NCI-H187 (cell line): ENCODE results near the gene FAN1.

Experiments
- DNase-seq, 2 experiments: peaks; one replicate each; lab custom pipeline; 2025; lab: John Stamatoyannopoulos, UW

FAN1 gene

DNA sequence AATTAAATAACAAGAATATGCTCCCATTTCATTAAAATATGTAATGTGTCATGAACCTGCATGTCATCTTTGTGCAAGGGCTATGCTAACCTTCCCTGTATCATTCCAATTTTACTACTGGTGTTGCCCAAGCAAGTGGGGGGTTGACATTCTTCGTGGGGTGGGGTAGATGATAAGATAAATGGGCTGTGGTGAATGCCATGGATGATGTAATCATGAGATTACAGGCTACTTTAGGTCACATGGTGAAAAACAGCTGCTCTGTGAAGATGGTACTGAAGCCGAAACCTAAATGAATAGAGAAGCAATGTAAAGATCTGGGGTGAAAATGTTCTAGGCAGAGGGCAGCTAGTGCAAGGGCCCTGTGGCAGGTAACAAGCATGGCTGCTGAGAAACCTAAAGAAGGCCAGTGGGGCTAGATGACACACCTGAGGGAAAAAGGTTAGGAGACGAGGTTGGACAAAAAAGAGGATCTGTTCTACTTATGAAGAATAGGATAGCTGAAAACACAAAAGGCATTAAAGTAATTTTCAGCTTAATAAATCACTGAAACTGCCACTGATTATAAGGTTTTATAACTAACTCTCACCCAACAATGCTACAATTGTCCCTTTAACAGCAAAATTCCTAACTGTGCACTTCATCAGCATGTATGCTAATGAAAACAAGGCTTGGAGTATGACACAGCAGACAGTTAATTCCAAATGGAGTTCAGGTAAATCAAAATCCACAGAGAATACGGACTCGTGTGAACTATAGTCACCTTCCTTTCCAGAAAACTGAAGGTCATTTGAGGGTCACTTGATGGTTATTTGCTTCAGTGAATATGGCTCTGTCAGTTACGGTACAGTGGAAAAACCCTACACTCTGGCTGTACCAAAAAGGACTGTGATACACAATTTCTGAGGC lies 52.8 kb downstream of the FAN1 start:
- no peak for DNase-seq

DNA sequence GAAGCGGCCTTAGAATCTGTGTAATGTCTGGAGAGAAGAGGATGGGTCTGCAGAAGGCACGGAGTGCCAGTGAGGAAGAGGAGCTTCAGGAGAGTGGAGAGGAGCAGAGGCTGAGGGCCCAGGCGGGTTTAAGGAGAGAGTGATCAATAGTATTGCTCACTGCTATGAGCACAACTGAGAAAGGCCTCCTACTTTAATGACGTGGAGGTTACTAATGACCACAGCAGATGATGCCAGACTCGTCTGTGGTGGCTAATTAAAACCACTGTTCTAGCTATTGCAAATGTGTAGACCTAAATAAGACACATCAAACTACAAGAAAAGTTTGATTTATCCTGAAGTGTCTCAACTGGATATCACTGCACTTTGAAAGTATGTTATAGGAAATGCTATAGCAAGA lies 54.5 kb downstream of the FAN1 start:
- DNase-seq, result no peak

DNA sequence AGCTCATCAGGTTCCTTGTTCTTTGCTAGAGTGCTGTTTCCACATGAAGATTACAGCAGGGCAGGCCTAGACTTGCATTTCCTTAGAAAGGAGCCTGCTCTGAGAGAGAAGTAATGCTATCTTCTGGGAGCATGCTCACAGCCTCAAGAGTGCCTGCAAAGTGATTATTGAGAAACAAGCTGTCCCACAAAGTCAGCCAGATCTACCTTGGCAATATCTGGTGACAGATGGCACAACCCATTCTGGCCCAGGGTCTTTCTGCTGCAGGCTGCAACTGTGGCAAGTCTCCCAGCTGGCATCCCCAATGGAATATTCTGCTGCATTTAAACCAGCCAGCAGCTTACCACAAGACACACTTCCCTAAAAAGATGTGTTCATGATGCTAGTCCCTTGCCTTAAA lies 58.4 kb downstream of the FAN1 start:
- no peak for DNase-seq

DNA sequence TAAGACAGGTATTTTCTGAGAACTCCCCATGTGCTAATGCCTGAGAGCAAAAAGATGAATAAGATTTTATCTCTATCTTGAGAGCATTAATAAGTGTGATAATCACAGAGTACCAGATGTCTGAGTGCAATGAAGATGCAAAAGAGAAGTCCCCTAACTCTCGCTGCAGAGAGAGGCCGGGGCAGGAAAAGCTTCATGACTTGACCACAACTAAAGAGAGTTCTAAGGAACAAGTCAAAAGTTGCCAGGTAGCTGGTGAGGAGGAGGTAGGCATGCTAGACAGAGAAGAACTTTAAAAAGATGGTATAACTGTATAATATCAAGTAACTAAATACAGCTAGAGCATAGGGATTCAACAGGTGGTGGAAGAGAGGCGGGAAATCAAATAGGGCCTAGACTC lies 58.9 kb downstream of the FAN1 start:
- no peak for DNase-seq

DNA sequence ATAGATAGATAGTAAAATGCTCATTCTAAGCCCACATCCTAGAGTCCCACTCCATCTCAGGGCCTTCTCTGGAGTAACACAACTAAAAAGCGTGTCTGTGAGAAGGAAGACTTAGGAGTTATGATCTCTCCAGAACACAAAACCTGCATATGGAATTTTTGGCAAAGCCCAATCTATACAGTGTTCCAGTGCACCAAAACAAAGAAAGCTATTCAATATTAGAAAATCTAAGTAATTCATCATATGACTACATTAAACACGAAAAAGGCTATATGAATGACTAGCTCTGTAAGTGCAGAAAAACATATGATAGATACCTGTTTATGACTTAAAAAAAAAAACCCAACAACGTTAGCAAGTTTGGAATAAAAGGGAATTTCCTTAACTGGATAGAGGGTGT lies 60.0 kb downstream of the FAN1 start:
- no peak for DNase-seq

DNA sequence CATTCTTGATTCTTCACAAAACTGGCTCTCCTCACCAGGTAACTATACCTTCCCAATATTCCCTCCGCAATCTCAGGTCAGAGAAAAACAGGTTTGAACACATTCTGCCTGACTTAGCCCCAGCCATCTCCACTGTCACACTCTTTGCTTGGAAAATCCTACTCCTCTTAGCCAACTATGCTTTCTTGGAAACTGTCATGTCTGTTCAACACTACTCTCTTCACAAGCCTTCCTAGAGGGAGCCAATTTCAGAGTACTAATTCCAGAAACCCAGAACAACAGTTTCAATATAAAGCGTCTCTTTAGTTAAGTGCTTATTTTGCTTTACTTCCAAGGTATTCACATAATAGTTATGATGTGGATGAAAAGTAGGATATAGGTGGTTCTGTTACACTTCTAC lies 66.0 kb downstream of the FAN1 start:
- no peak for DNase-seq

DNA sequence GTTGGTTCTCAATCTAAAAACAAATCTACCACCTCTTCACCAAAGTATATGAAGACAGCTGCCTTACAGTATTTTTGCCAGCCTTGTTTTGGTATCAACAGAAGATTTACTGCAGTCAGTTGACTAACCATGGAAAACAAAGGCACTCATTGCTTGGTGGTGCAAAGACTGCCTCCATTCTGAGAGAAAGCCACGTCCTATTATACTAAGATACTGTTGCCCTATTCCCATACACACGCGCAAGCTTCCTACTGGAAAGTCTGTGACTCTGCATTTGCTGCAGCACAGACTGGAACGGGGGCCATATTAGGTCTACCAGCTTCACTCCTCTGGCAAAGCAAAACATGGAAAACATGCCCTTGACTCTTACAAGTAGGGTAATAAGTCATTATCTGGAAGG lies 69.7 kb downstream of the FAN1 start:
- DNase-seq, result no peak

DNA sequence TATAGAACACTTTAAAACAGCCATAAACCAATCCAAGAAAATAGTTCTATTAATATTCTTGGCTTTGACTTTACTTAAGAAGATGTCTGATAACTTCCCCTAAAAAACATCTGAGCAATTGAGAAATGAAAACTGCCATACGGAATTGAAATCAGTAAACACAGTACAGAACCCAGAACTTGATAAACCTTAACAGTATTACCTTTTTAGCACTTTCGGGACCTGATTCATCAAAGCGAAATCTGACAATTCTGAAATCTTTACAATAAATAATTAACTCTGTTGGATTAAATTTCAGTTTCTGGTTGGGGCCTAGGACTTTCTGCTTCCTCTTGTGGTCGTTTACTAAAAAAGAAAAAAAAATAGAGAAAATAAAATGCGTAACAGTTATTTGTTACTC lies 70.4 kb downstream of the FAN1 start:
- no peak for DNase-seq

DNA sequence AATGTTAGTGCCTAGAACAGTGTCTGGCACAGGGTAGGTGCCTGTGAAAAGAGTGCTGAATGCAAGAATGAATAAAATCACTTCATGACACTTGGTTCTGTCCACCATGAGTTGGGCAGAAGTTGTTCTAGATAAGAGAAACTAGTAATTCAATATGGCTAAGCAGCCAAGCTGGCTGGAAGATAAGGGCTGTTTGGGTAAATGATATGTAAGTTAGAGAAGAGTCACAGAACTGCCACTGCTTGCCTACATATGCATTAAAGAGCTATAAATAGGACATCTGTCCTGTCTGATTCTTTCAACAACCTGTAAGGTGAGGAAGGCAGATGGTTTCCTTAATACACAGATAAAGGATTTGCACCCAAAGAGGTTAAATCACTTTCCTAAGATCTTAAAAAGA lies 74.6 kb downstream of the FAN1 start:
- DNase-seq, result no peak

DNA sequence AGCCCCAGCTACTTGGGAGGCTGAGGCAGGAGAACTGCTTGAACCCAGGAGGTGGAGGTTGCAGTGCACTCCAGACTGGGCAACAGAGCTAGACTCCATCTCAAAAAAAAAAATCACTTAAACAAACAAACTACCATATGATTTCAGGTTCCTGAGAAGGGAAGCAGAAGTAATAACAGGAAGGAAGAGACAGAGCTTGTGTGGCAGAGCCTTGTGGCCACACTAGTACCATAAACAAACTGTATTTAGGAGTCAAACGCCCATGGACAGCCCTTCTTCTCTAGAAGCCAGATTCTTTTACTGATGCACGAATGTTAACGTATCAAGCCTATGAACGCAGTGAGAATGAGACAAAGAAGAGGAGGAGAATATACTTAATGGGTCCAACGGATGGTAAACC lies 75.7 kb downstream of the FAN1 start:
- no peak for DNase-seq

DNA sequence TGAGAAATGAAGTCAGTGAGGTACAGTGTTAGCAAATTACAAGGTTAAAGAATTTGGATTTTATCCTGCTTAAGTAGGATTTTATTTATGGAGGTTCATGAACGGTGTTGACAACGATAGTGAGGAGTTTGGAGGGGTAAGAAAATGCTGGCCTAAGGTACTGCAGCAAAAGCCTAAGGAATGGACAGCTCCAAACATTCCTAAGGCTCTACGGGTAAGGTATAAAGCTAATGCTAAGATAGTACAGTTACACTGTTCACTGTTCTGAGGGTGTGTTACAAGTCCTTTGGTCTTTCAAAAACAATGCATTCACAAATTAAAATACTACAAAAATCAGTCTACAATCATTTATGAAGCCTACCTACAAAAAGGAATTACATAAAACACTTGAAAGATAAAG lies 80.4 kb downstream of the FAN1 start:
- no peak for DNase-seq

DNA sequence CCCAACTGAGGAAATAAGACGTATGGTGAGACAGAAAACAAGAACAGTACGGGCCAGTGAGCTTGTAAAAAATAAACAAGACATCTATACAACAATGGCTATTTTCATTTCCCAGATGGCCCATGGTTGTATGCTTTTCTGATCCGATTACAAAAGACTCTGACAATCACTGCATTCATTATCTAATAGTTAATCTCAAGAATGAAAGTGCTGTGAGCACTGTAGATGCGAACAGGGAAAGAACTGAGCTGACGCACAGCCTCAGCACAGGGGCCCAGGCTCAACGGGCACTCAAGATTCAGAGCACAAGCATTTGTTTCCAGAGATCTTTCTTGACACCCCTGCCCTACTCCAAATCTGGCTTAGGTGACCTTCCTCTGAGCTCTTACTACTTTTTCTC lies 80.8 kb downstream of the FAN1 start:
- DNase-seq, result no peak

DNA sequence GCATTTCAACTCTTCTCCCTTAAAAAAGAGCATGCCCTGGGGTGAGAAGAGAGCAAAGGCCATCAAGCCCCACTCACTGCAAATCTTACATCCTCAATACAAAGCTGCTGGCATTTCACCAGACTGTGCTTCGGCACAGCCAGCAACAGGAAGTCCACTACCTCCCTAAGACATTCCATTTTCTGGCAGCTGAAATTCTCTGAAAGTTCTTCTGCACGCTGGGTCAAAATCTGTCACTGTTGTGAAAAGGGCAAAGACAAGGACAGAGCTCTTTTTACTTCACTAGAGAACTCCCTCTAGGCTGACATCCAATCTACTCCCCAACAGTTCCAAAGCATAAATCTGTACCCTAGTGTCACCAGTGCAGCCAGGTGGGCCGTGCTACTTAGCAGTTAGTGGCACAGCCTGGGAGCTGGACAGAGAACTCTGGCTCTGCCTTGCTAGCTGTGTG lies 81.4 kb downstream of the FAN1 start:
- DNase-seq, result no peak

DNA sequence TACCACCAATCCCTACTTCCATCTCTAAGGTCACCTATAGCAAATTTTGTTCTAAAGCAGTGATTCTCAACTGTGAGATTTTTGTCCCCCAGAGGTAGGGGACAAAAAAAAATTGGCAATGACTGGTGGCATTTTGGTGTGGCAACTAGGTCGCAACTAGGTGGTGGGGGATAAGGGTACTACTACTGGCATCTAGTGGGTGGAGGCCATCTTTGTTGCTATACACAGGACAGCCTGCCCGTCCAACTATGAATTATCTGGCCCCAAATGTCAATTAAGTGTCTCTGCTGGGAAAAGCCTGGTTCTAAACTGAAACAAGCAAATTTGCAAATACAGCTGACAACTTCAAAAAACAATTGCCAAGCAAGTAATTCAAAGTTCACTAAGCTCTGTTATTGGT lies 86.3 kb downstream of the FAN1 start:
- no peak for DNase-seq

DNA sequence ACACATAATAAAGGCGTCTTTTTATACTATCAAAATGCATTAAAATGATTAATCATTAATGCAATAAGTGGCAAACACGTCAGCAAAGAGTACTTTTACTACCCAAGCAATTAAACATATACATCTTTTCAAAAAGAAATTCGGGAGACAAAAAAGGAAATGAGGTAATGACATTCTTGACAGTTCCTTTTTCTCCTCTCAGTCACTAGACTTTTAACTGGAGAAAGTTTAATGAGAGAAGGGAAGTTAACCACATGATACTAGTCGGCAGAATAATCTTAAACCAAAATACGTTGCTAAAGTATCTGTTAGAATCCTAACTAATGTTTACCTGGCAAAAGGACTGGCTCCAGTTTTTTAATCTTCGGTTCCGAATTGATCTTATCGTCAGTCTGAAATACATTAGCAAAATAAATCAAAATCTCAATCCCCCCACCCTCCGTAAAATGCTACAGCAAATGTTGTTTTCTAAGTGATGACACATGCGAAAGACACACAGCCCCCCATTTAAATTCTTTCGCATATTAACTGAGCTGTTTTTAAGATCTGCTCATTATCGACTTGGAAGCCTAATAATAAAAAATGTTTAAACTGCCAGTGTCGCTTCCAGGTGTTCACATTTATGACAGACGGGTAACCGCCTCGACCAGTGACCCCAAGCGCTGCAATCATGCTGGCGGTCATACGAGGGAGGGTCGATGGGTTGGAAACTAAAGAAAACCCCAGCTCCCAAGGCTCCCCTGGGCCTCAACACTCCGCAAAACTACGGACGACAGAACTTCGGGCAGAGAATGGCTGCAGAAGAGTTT lies 86.9 kb downstream of the FAN1 start:
- no peak for DNase-seq

DNA sequence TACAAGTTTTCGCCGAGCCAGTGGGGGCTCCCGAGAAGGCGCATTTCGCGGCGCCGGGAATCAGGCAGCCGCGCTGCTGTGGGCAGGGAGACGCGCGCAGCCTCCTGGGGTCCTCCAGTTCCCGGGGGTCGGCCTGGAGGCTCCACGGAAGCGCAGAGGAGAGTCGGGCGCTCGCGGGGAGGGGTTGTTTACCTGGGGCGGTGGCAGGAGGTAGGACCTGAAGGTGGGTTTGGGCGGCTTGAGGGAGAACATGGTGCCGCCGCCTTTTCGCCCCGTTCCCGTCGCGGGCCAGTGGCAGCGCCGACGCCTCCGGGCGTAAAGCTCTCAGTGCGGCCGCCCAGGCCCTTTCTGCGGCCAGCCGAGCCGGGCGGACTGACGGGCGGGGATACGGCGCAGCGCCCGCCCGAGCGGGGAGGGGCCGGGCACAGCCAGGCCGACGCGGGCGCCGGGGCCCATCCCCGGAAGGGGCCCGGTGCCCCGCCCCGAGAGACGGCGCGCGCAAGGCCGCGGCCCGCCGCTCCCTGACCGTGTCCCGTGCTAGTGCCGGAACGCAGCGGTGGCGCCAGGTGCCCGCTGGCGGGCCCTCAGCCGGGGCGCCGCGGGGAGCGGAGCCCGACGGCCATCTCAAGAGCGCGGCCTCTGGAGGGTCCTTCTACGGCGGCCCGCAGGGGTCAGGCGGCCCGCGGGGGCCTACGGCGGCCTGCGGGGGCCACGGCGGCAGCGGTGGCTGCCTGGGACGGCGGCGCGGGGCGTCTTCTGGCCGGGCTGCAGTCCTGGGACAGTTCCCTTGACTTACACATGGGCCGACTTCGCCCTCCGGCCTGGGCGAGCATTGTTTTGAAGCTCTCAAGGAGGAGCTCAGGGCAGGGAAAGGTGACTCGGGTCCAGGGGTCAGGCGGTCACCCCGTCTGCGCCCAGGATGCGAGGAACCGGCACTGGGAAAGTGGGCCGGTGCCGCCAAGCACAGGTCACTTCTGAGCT lies 87.8 kb downstream of the FAN1 start, which contains the start of gene MTMR10:
TSS of gene MTMR10 (minus strand) at position 374 of the 981 bp plus-strand sequence. CDS start at position 252, 122 bp downstream.
- peak in 1 of 2 experiments; percentile 19 for DNase-seq

DNA sequence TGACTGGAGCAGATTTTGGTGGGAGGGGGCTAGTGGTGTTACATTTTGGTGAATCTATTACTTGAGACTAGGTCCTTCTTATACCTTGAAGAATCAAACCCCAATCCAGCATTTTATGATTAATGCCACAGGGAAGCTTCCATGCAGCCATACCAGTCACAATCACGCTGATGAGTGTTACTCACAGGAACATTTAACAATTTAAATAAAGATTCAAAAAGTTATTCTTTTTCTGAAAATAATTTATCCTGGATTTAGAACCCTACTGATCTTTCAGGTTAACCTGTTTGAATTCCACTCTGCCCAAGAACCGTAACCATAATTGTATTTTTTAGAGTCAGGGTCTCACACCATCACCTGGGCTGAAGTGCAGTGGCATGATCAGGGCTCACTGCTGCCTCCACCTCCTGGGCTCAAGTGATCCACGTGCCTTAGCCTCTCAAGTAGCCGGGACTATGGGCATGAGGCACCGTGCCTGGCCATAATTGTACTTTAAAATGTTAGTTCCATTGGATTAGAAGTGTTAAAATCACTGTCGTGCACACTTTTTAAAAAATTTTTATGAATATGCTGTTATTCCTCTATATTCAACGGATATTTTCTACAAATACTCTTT lies 88.6 kb downstream of the FAN1 start:
- DNase-seq, result no peak
